ENCODE measurements around the gene EXOC6.

- no peak for TF ChIP-seq CTCF (IDR thresholded peaks at IDR 0.05; ENCODE audit: low read depth, low read length, poor library complexity, severe bottlenecking)
- TF ChIP-seq EZH2phosphoT487 (IDR thresholded peaks at IDR 0.05; ENCODE audit: borderline replicate concordance, low read length): no peak
Measured at GRCh38 chr10:93095225-93095624, 246.9 kb downstream of the EXOC6 start.

Data from DOHH2 (cell line).